ENCODE data around the gene SLC47A2. TPM values are rescaled to one million over a fixed set of nuclear protein-coding genes. Genes with fewer than 3 reads are reported as not detected.

SLC47A2 gene
- total and polyA plus RNA-seq, 2 of the 13 experiments (the other 11 are each of a cell fraction or from before 2014, with no cell fraction given) = 0.04 TPM; not detected in 1

GRCh38 chr17:19672009-19672750, 44.2 kb downstream of the SLC47A2 start:
- CTCF ChIA-PET (ENCODE audit: low intra/inter-chr PET ratio, low total read pairs) = interaction anchor here (1.2 to 1.6 kb wide), 2 partner anchors 23 to 158 kb away, joined by 5 to 7 read pairs; partner anchors contain the start of gene ALDH3A2
- no peak overlapping the region for H2AFZ ChIP-seq (ENCODE audit: low read length)
- no TSS peak for BruUV-seq (replicated peaks)
- peak overlapping the region; percentile 37 for H3K4me2 ChIP-seq (ENCODE audit: low read depth, low read length)
- FAIRE-seq = peak; percentile 86
- H3K4me3 ChIP-seq (replicated peaks in 1 of 3; ENCODE audit: insufficient read depth in 1 of 3, low read depth in 2 of 3, low read length in 3 of 3) = no peak overlapping the region
- H4K20me1 ChIP-seq (ENCODE audit: insufficient read depth, low read length) = no peaks in the 10 kb centered on the region
- H3K27me3 ChIP-seq (ENCODE audit: control insufficient read depth in 1 of 2, insufficient read depth in 2 of 2, low read length in 2 of 2) = no peaks in the 10 kb centered on the region
- peaks cover 54% of the 10 kb centered on the region for H3K4me1 ChIP-seq (ENCODE audit: insufficient read depth, low read length)
- peak overlapping the region; percentile 27 for H3K9ac ChIP-seq (ENCODE audit: insufficient read depth, low read depth, low read length)
- WGBS (ENCODE audit: low lambda C conversion rate) = 21% methylated on average over 5 of the region's 5 CpGs
- in situ Hi-C loops (cut with HindIII; ENCODE audit: extremely low pct_ligation_motif_present, low pct_unique_long_range_greater_than_20kb) (no loop called here), intact Hi-C loops (cut with micrococcal nuclease; ENCODE audit: unreplicated experiment) (loop anchor here (1.0 to 5.0 kb wide), 5 partner anchors 12 to 158 kb away; partner anchors contain the start of genes ALDH3A2 and SLC47A2)
- no peaks in the 10 kb centered on the region for H3K79me2 ChIP-seq (ENCODE audit: insufficient read depth, low read length)
- peaks cover 12 to 36% of the 10 kb centered on the region in 2 experiments for H3K36me3 ChIP-seq (replicated peaks in 1 of 2; ENCODE audit: control insufficient read depth in 1 of 2, insufficient read depth in 2 of 2, low read length in 2 of 2)
- no peaks in the 10 kb centered on the region for H3K9me3 ChIP-seq (ENCODE audit: low read length)
- H3K27ac ChIP-seq (ENCODE audit: extremely low read length, insufficient read depth, low read length) = peak overlapping the region; percentile 67
- peak; percentile 94 for DNase-seq (ENCODE audit: low spot score)
- POLR2A ChIA-PET = interaction anchor here (0.9 to 9.4 kb wide), 12 partner anchors 8 to 138 kb away, joined by 3 to 133 read pairs (median 5); partner anchors contain the start of genes ALDH3A1 and ALDH3A2
- peak; percentile 91 for ATAC-seq
- no peak for TF ChIP-seq ZNF556 (CRISPR knock-in tag; IDR thresholded peaks at IDR 0.05; ENCODE audit: borderline replicate concordance)
- TF ChIP-seq FOXP4 (CRISPR knock-in tag; IDR thresholded peaks at IDR 0.05) = peak; percentile 56
- TF ChIP-seq GATAD2A (CRISPR knock-in tag; IDR thresholded peaks at IDR 0.05) = peak; percentile 60
- TF ChIP-seq AHDC1 (CRISPR knock-in tag; IDR thresholded peaks at IDR 0.05; ENCODE audit: borderline replicate concordance) = 0 out of 2 replicates have a peak, but pooled peaks have one; percentile 53
- peak; percentile 77; the same call in 1 of the 2 replicates for TF ChIP-seq TBX2 (CRISPR knock-in tag; IDR thresholded peaks at IDR 0.05; ENCODE audit: borderline replicate concordance)
- TF ChIP-seq NONO (IDR thresholded peaks at IDR 0.05) = no peak
- 0 out of 2 replicates have a peak, but pooled peaks have one; percentile 17 for TF ChIP-seq NONO (CRISPR knock-in tag; conservative IDR thresholded peaks at IDR 0.05)
- peak; percentile 80 for TF ChIP-seq CEBPG (CRISPR knock-in tag; IDR thresholded peaks at IDR 0.05)
- 0 out of 2 replicates have a peak, but pooled peaks have one; percentile 33 for TF ChIP-seq CCDC6 (CRISPR knock-in tag; IDR thresholded peaks at IDR 0.05)
- no peak for TF ChIP-seq SOX6 (IDR thresholded peaks at IDR 0.05)
- peak; percentile 87 for TF ChIP-seq SOX6 (CRISPR knock-in tag; IDR thresholded peaks at IDR 0.05)
- peak; percentile 80; the same call in 1 of the 2 replicates for TF ChIP-seq HOXD1 (CRISPR knock-in tag; IDR thresholded peaks at IDR 0.05)
- TF ChIP-seq RNF2 (conservative IDR thresholded peaks at IDR 0.05; ENCODE audit: low read depth) = no peak
- no peak for TF ChIP-seq LRRFIP1 (CRISPR knock-in tag; conservative IDR thresholded peaks at IDR 0.05)
